Calu3 (cell line): ENCODE measurements around the gene COL20A1. TPM values are rescaled to one million over a fixed set of nuclear protein-coding genes. Genes with fewer than 3 reads are reported as not detected.

ENCODE experiments used
- BruUV-seq: library from RNA; stranded (reverse); fragments of 400-500 nt; replicated peaks from 2 replicates; lab custom pipeline; 2021; lab: Mats Ljungman, UMichigan
- CTCF ChIA-PET: fragments of 300-600 bp; sonication (Branson Sonifier 250); formaldehyde crosslinking; loops from one replicate; lab custom pipeline; 2022; ENCODE audit warnings: antibody characterized with exemption; lab: Charles Lee
- DNase-seq: peaks from one replicate; pipeline ENCODE4 v3.0.0; 2022
- H3K27ac Mint-ChIP-seq: one replicate; pipeline ENCODE4 v1.8.0; 2022; ENCODE audit warnings: mixed read lengths; ENCODE audit not compliant: unreplicated experiment
- H3K27me3 Mint-ChIP-seq: one replicate; pipeline ENCODE4 v1.8.0; 2022; ENCODE audit warnings: mixed read lengths; ENCODE audit not compliant: unreplicated experiment
- H3K36me3 Mint-ChIP-seq: one replicate; pipeline ENCODE4 v1.8.0; 2022; ENCODE audit warnings: mild to moderate bottlenecking, moderate library complexity, mixed read lengths; ENCODE audit not compliant: insufficient read depth, unreplicated experiment
- H3K4me1 Mint-ChIP-seq: one replicate; pipeline ENCODE4 v1.8.0; 2022; ENCODE audit warnings: mild to moderate bottlenecking, low read depth, mixed read lengths; ENCODE audit not compliant: unreplicated experiment
- H3K4me3 Mint-ChIP-seq: one replicate; pipeline ENCODE4 v1.8.0; 2022; ENCODE audit warnings: mild to moderate bottlenecking, low read depth, moderate library complexity, mixed read lengths; ENCODE audit not compliant: unreplicated experiment
- H3K9me3 Mint-ChIP-seq: one replicate; pipeline ENCODE4 v1.8.0; 2022; ENCODE audit warnings: low read depth, mixed read lengths; ENCODE audit not compliant: unreplicated experiment
- intact Hi-C: fragments of 100-400 bp; cut with micrococcal nuclease; formaldehyde crosslinking; loops from one replicate; pipeline ENCODE4 v1.10.0; 2022; ENCODE audit not compliant: unreplicated experiment
- total RNA-seq: library from RNA; stranded (reverse); gene quantifications from 2 replicates; pipeline ENCODE4 v1.2.3, GENCODE V29; 2022
- TF ChIP-seq, protein P1 (sequence below): fragments of 200-600 bp; IDR thresholded peaks from one replicate; pipeline ENCODE4 v1.8.0; 2022; ENCODE audit warnings: antibody characterized with exemption; ENCODE audit not compliant: unreplicated experiment

The COL20A1 gene
- total RNA-seq, 1 experiment from 2014 or later, result not detected

DNA sequence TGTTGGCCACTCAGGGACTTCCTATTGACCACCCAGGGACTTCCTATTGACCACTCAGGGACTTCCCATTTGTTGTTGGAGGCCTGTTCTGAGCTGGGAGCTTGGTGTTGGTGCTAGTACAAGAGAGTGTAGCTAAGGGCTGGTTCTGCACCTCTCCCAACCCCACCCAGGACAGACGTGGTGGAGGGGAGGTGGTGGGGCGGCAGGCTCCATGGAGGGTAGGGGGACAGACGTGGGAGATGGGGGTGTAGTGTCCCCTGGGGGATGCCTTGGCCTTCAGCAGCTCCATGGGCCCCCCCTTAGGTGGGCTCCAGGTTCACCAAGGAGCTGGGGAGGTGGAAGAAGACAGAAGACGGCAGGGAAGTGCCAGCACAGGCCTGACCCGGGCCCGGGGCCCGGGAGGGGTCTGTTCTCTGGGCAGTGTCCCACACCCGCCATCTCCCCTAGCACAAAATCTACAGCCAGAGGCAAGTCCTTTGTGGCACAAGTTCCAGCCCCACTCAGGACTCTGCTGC lies 34.3 kb downstream of the COL20A1 start:
- CTCF ChIA-PET, result no interaction called here
- H3K4me3 Mint-ChIP-seq, result no peak overlapping the region
- H3K27me3 Mint-ChIP-seq, result peaks cover 86% of the 10 kb centered on the region
- no peaks in the 10 kb centered on the region for H3K4me1 Mint-ChIP-seq
- BruUV-seq, result no TSS peak
- H3K36me3 Mint-ChIP-seq, result no peaks in the 10 kb centered on the region
- intact Hi-C loops, result no loop called here
- H3K27ac Mint-ChIP-seq, result no peak overlapping the region
- H3K9me3 Mint-ChIP-seq, result peaks cover 3% of the 10 kb centered on the region
- TF ChIP-seq, protein P1, sequence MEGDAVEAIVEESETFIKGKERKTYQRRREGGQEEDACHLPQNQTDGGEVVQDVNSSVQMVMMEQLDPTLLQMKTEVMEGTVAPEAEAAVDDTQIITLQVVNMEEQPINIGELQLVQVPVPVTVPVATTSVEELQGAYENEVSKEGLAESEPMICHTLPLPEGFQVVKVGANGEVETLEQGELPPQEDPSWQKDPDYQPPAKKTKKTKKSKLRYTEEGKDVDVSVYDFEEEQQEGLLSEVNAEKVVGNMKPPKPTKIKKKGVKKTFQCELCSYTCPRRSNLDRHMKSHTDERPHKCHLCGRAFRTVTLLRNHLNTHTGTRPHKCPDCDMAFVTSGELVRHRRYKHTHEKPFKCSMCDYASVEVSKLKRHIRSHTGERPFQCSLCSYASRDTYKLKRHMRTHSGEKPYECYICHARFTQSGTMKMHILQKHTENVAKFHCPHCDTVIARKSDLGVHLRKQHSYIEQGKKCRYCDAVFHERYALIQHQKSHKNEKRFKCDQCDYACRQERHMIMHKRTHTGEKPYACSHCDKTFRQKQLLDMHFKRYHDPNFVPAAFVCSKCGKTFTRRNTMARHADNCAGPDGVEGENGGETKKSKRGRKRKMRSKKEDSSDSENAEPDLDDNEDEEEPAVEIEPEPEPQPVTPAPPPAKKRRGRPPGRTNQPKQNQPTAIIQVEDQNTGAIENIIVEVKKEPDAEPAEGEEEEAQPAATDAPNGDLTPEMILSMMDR, result no peak
- no peak for DNase-seq

DNA sequence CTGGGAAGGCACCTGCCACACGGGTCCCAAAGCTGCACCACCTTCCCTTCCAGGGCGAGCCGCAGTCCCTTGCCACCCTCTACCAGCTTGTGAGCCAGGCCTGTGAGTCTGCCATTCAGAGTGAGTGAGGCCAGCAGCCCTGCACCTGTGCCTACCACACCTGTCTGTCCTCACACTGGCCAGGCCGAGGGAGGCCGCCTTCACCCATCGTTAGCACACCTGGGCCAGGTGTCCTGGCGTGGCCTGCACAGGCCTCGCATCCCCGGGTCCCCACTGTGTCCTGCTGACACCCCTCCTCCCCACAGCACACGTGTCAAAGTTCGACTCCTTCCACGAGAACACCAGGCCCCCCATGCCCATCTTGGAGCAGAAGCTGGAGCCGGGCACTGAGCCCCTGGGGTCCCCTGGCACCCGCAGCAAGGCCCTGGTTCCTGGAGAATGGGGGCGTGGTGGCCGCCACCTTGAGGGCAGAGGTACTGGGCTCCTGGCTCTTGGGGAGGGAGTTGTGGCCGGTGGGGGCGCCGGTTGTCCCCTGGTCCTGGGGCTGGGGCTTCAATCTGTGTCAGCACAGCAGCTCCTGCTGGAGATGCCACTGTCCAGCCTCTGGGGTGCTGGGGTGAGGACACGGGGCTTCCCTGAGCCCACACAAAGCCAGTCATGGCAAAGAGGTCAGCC lies 35.2 kb downstream of the COL20A1 start:
- intact Hi-C loops, result no loop called here
- BruUV-seq, result no TSS peak
- DNase-seq, result no peak
- TF ChIP-seq, protein P1, result no peak
- Mint-ChIP-seq H3K27ac (no peak overlapping the region), H3K4me1 (no peaks in the 10 kb centered on the region), H3K36me3 (no peaks in the 10 kb centered on the region), H3K27me3 (peaks cover 86% of the 10 kb centered on the region), H3K9me3 (peaks cover 3% of the 10 kb centered on the region), H3K4me3 (no peak overlapping the region)
- CTCF ChIA-PET, result no interaction called here

DNA sequence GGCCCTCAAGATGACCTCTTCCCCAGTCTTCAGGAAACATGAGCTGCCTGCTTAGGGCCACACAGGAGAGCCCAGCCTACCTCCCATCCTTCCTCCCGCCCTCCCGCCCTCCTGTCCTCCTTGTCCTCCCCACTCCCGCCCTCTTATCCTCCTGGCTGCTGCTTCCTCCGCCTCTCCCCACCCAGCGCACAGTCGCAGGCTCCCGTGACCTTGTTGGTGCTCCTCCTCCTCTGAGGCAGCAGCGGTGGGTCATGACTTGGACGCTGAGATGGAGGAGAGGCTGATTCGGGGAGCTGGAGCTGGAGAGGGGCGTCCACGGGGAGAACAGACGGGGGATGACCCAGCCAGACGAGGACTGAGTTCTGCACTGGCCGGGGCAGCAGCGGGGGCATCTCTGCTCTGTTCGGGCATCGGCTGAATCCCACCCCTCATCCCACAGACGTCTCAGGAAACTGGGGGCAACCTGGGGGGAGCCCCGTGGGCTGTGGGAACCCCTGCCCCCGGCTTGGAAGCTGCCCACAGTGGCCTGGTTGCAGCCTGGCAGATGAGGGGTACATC lies 35.8 kb downstream of the COL20A1 start:
- no peak for DNase-seq
- TF ChIP-seq, protein P1, result no peak
- CTCF ChIA-PET, result no interaction called here
- H3K4me1 Mint-ChIP-seq, result no peaks in the 10 kb centered on the region
- H3K4me3 Mint-ChIP-seq, result no peak overlapping the region
- no peak overlapping the region for H3K27ac Mint-ChIP-seq
- peaks cover 5% of the 10 kb centered on the region for H3K36me3 Mint-ChIP-seq
- peaks cover 5% of the 10 kb centered on the region for H3K9me3 Mint-ChIP-seq
- intact Hi-C loops, result no loop called here
- peaks cover 86% of the 10 kb centered on the region for H3K27me3 Mint-ChIP-seq
- BruUV-seq, result no TSS peak

DNA sequence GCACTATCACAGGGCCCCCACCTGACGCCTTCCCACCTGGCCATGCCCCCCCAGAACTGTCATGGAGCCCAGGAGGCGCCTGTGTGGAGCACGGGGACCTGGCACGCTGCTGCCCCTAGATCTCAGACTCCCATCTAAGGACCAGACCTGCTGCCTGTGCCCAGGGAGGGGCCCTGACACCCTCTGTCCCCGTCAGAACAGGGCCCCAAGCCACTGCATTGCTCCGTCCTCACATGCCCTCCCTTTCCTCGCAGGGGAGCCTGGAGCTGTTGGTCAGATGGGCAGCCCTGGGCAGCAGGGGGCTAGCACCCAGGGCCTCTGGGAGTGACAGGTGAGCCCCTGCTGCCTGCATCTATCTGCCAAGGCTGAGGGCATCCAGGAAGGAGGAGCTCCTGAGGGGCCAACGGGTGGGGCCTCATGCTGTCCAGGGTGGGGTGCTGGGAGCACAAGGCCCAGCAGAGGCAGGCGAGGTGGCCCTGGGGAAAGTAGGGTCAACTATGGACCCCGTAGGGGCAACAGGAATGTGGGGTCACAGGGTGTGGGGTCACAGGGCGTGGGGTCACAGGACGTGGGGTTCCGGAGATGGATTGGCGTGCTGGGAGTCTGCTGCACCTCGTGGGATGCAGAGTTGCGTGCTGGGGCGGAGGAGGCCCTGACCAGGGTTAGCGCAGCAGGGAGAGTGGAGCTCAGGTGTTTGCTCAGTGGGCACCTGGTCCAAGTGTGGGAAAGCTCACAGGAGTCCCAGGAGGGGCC lies 36.5 kb downstream of the COL20A1 start:
- no peak for DNase-seq
- TF ChIP-seq, protein P1, result no peak
- intact Hi-C loops, result no loop called here
- BruUV-seq, result no TSS peak
- Mint-ChIP-seq H3K27me3 (peaks cover 86% of the 10 kb centered on the region), H3K27ac (no peak overlapping the region), H3K4me3 (no peak overlapping the region), H3K9me3 (peaks cover 5% of the 10 kb centered on the region), H3K4me1 (no peaks in the 10 kb centered on the region), H3K36me3 (peaks cover 5% of the 10 kb centered on the region)
- CTCF ChIA-PET, result no interaction called here
